HG03520 (cell line): Measurements from ENCODE around the gene ARHGAP24.
"Not testable (repeated sequence)": the region's sequence is repeated elsewhere in the genome, so short reads cannot be mapped to it uniquely, and the experiment has no call there.

Experiments
- ATAC-seq: cut with Tn5 transposase; IDR thresholded peaks from one replicate; pipeline ENCODE4 v1.9.1; 2021; ENCODE audit warnings: mild to moderate bottlenecking, moderate library complexity; ENCODE audit not compliant: unreplicated experiment

ARHGAP24 gene

DNA sequence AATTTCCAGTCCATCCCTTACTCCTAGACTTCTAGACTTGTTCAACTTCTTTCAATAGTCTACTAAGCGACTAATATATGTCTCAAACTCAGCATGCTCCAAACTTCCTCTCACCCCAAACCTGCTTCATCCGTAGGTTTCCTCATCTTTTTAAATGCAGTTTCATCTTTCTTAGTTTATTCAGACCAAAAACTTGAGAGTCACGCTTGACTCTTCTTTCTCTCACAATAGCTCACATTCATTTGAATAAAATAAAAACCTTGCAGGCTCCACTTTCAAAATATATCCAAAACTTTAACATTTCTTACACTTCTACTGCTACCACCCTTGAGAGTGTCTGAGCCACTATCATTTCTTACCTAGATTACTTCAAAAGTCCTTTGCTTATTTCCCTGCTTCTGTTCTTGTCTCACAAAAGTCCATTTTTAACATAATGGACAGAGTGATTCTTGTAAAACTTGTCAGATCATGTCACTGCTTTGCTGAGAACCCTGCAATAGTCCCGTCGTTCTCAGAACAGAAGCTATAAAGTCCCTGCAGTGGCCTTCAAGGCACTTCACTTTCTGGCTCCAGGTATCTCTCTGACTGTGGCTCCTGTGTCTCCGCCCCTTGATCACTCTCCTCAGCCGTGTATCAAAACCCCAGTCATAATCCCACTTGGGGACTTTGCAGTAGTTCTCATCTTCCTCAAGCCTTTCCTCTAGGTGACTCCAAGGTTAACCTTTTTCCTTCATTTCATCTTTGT is 167.6 kb downstream of the ARHGAP24 start:
- ATAC-seq = no peak

DNA sequence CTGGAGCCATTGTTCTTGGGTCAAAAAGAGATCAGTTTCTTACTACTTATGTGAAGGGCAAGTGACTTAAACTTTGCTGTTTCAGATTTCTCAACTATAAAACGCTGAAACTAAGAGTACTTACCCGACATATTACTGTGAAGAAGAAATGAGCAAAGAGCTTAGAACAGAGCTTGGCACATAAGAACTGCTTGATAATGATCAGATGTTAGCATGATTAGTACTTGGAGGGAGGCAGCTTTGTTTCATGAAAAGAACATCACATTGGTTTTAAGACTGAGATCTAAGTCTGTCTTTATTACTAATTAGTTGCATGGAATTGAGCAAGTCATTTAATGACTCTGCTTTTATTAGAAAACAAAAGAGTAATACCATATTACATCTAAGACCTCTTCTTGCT is 169.1 kb downstream of the ARHGAP24 start:
- ATAC-seq = no peak

DNA sequence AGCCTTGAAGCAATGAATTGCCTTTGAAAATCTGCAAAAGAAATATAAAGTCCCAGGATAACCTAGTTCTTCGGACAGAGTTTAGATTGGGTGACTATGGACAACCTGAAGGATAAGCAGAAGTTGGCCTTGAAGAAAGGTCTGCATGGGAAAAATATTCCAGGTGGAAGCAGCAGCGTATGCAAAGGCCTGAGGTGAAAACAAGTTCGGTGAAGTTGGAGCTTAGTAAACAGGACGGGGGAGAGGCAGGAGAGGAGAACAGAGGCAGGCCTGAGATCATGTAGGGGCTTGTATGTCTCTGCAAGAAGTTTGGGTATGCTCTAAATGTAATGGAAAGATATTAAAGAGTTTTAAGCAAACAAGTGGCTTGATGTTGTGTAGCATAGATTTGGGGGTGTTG is 176.0 kb downstream of the ARHGAP24 start:
- no peak for ATAC-seq

DNA sequence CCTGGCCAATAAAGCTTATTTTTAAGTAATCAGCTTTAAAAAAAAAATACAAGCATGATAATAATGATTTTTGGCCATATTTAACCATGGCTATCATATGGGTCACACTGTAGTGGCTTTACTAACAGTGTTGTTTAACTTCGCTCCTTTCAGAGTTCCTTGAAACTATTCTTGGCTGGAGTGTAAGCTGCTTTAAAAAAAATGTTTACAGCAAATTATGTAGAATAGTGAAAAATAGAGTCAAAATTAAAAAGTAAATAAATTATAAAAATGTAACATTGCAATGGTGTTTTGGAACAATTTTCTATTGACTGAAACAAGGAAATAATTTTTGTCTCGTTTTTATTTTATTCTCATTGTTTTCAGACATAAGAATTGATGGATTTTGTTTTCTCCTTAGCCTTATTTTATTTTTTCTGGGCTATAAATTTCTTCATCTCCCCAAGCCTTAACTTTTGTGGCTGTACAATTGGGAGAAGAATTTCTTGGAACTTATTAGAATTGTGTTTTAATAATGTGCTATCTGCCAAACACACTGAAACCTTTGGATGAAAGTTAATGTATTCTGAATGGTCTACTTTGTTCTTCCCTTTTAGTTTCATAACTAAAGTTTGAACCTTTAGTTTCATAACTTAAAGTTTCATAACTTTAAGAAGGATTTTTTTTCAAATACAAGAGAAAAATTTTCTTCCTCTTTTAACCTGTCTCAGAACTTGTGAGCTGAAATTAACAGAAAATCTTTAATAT is 182.0 kb downstream of the ARHGAP24 start:
- no peak for ATAC-seq

DNA sequence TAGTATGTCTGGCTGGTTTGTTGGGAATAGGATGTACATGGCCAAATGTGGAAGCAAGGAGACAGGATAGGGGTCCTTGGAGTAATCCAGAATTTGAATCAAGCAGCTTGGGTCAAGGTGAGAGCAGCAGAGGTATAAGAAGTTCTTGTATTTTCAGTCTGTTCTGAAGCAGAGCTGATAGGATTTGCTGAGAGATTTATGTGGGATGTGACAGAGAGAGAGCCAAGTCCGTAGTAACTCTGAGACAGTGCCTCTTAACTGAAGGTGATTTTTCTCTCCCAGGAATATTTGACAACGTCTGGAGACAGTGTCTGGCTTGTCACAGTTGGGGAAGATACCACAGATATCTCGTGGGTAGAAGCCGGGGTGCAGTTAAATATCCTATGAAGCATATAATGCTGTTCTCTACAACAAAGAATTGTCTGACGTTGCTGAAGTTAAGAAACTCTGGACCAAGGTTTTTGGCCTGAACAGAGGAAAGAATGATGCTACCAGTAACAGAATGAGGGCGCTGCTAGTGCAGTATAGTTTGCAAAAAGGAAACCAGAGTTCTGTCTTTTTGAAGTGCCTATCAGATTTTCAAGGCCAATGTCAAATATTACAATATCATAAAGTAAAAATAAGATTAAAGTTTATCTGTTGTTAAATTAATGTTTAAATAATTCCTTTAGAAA is 184.0 kb downstream of the ARHGAP24 start:
- ATAC-seq = no peak

DNA sequence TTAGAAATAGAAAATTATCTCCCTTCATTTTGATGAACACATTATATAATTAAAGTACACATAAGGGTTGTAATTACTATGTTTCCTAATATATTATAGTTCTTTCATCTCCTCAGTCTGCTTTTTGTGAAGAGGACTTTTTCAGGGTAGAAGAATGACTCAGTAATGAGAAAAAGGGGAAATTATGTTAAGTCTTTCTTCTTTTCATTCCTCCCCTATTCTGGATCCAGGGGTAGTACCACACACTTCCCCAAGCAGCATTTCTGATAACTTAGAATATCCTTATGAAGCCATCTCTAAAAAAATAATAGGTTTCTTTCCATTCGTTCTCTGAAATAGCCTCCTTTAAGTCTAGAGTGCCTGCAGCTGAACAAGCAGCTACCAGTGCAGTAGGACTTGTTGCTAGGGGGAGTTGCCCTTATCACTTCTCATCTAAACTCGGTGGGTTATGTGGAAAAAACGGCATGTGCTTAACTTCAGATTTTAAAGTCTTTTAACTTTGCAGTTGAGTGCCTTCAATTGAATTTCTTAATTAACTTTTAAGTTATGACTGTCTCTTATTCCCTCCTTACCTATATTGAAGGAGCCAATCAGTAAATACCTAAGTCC is 184.8 kb downstream of the ARHGAP24 start:
- no peak for ATAC-seq

DNA sequence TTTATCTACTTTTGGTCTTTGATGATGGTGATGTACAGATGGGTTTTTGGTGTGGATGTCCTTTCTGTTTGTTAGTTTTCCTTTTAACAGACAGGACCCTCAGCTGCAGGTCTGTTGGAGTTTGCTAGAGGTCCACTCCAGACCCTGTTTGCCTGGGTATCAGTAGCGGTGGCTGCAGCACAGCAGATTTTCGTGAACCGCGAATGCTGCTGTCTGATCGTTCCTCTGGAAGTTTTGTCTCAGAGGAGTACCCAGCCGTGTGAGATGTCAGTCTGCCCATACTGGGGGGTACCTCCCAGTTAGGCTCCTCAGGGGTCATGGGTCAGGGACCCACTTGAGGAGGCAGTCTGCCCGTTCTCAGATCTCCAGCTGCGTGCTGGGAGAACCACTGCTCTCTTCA is 191.7 kb downstream of the ARHGAP24 start:
- ATAC-seq = not testable (repeated sequence)

DNA sequence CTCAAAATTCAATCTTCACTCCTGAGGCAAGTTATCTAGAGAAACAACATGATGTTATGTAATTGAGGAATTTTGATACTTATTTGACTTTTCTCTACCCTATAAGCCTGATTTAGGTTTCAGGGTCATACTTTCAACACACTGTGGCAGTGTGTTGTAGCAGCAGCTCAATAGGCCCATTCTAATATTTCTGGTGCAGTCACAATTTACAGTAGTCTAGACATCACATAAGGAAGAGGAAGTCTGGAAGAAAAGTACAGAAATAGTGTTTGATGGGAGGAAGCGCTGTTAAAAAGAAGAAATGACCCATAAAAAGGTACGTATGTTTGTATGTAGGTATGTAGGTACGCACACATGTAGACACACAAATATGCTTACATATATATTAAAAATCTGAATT is 194.3 kb downstream of the ARHGAP24 start:
- no peak for ATAC-seq

DNA sequence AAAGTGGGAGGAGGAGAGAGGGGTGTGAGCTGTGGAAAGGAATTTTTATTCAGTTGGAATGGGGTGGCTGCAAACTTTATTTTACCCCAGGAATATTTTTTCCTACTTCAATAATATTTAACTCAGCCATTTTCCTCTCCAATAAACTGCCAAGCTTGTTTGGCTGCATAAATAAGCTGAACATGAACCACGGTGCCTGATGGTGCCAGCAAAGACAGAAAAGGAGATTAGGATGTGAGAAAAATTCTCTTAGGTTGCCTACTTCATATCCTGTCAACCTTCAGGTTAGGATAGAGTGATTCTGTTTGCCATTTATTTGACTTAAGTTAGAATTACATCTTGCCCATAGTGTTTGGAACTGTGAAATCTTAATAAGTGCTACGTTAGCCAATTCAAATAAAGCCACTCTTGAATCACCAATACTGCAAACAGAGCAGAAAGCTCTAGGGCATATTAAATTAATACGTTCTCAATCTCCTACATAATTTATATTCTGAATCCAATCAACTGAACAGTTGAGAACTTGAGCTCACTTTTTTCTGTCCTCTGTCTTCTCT is 195.1 kb downstream of the ARHGAP24 start:
- no peak for ATAC-seq

DNA sequence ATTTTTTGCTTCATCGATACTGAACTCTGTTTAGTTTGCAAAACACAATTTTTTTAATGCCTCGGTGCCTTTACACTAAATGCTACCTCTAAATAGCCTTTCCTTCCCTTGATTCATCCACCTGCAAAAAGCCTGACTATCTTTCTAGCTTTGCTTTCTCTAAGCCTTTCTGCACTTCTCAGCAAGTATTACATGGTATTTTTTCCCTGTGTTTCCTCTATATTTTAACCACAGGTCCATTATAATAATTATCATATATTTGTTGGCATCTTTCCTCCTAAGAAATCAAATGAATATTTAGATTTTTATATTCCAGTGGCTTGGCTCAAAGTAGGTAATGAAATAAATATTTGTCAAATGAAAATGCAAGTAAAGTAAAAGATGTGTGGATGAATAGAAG is 196.2 kb downstream of the ARHGAP24 start:
- ATAC-seq = no peak

DNA sequence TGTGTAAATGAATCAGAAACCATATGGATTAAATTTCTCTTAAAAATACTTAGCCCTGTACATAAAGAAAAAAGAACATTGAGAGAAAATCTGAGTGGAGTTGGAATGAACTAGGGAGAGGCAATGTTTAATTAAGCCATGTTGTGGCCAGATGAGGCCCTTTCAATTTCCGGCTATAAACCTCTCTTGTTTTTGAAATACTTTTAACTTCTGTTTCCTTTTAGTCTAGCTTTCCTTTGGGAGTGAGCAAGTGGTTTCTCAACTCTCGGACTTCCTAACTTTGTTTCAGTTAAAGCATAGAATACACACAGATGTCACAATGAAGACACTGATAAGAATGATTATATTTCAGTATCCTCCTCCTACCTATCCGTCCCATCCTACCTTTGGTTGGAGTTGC is 197.2 kb downstream of the ARHGAP24 start:
- no peak for ATAC-seq

DNA sequence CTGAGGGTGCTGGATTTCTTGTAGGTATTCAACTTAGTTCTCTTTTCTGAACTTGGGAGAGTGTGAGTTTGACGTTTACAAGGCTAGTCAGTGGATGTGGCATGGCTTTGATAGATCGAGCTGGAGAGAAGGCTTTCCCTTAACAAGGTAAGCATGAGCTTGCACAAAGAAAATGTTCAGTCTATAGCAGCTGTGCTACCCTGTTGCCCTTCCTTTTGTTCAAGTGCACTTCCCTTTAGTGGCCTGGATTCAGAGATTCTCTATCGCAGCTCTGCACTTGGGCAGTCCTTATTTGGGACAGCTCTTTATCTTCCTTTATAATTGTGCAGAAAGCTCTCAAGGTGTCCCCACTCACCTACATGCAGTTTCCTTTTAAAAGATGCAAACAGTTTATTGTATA is 198.0 kb downstream of the ARHGAP24 start:
- no peak for ATAC-seq

DNA sequence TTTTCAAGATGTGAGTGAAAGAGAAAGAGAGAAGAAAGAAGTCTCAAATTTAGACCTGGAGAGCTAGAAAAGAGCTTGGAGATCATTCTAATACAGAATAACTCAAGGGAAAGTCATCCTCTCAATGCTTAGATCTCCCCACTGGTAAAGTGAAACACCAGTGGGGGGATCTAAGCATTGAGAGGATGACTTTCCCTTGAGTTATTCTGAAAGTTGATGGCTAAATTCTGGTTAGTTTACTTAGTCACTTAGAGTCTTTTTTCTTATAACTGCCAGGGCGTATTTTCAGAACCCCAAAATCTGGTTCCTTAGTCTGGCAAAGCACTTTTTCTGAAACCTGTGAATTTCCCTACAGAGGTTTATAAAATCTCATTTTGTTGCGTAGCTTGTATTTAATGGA is 198.6 kb downstream of the ARHGAP24 start:
- ATAC-seq = no peak

DNA sequence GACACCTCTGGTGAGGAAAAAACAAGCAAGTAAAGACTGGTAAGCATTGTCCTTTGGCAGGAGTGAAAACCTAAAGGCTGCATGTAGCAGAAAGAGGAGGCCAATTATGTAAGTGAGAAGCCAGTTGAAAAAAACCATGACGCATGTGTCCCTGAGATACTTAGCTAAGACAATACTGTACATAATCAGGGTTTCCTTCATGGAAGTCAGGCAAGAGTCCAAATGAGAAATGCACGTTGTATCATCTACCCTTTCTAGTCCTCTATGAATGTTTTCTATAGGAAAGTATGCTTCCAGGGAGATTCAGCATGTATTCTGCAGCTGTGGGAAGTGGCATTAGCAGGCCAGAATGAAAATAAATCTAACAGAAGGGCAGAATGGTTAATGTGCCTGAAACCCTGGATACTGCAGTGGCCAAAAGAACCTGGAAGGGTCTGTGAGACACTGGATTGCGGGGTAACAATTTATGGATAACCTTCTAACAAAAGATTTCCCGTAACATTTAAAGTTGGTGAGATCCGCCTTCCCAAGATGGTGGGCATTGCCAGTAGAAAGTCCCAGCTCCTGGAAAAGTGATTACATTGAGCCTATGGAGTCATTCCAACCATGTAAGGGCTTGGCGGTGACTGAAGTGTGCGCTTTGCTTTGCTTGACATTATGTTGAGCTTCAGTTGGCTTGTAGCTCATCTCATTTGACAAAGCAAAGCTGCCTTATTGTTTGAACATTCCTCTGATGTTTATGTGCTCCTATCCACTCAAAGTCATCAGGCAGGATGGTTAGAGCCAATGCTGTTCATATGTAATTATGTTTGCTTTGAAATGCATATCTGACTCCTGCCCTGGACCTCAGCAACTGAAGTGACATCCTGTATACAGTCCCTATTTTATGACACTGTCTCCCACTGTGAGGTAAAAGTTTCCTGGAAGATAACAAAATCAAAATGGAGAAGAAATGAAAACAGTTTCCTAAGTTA is 200.4 kb downstream of the ARHGAP24 start:
- no peak for ATAC-seq

DNA sequence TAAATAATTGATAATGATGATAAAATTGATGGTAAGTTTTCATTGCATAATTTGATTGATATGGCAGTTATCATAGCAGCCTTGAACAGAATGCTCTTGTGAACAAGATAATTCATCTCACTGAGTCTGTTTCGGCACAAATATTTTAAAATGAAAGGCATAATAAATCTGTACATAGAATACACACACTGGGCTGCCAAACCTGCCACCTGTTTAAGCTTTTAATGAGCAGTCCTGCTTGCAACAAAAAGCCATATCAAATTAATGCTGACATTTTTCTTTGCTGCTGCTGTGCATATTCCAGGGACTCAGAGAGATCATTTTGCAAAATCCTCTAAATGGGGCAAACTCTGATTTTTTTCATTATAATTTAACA is 201.1 kb downstream of the ARHGAP24 start:
- ATAC-seq = no peak

DNA sequence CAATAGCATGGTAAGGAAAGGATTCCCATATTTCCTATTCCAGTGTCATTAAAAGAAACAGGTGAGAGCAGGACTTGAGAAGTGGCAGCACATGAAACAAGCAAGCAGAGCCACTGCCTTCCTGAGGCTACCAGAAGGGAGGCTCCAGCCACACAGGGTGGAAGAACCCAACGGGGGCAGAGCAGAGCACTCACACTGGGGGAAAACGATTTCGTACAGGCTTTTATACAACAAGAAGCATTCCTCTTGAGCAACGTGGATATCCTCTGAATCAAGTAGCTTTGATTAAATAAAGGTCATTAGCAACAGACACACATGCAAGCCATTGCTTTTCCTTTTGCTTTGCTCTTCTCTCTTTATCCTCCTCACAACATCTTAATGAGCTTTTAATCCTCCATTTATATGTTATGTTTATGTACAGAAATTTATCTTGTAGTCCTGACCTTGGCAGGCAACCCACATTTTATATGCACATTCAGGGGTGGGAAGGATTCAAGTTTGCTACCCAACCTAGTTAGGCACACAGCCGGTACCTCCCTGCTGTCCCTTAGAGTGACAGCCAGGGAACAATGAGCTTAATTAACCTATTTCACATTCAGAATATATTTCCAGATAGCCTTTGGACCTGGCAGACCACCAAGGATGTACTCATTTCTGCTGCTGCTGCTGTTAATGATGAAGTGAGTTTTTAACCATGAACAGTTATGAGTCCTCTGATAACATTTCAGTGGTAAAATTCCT is 202.1 kb downstream of the ARHGAP24 start:
- ATAC-seq = no peak

DNA sequence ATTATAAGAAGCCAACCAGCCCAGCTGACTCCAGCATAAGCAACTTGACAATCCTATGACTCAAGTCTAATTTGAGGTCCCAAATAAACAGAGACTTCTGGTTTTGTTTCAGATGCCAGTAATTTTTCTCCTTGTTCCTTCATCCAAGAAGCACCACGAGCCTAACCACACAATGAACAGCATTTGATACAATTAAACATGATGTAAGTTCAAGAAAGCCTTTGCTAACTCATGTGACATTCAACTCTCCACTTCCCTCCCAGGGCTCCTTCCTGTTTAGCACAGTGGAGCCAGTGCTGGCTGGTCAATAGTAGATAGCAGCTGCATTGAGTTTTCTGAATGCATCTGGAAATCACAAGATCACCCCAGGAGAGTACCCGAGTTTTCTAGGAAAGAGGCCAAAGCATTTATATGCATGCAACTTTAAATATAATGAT is 206.3 kb downstream of the ARHGAP24 start:
- ATAC-seq = no peak

DNA sequence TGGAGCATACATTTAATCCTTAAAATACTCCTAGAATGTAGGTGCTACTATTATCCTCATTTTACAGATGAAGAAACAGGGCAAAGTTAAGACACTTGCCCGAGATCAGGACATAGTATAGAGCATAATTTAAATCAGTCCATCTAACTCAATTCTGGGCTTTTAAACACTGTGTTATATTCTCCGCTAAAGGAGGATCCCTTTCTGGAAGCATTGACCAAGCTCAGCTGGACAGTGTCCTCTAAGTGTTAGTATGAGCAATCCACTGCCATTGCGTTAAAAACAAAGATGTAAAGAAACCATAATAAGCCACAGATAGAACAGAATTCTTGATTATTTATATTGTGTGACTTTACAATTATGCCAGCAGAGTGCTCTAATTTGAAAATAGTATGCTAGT is 207.0 kb downstream of the ARHGAP24 start:
- ATAC-seq = no peak

DNA sequence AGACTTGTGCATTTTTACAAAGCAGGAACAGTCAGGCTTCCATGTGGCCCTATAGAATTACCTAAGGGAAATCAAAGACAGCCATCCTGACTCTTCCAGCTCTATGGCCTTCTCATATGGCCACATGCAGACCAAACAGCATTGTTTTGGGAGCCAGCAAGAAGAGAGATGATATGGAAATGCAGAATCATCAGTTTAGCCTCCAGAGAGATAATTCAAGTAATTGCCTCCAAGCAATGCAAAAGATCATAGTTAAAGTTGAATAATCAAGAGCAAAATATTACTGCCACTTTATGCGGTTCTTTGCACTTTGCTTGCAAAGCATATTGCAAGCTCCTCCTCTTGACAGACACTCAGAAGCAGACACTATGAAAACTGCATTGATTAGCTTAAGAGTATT is 207.4 kb downstream of the ARHGAP24 start:
- no peak for ATAC-seq
